Erythroblast (primary cell): ENCODE data around the gene TPSAB1.

Experiments
- DNase-seq, 2 experiments: peaks; one replicate each; lab custom pipeline; 2025; lab: John Stamatoyannopoulos, UW
- GATA1 ChIP-seq: IDR thresholded peaks from 2 replicates; pipeline ENCODE4 v1.6.1; 2011; ENCODE audit warnings: low read depth, mild to moderate bottlenecking, control low read depth, low read length, moderate library complexity
- POLR2A ChIP-seq: IDR thresholded peaks from 2 replicates; pipeline ENCODE4 v1.6.1; 2011; ENCODE audit warnings: mild to moderate bottlenecking, low read length

TPSAB1 gene

DNA sequence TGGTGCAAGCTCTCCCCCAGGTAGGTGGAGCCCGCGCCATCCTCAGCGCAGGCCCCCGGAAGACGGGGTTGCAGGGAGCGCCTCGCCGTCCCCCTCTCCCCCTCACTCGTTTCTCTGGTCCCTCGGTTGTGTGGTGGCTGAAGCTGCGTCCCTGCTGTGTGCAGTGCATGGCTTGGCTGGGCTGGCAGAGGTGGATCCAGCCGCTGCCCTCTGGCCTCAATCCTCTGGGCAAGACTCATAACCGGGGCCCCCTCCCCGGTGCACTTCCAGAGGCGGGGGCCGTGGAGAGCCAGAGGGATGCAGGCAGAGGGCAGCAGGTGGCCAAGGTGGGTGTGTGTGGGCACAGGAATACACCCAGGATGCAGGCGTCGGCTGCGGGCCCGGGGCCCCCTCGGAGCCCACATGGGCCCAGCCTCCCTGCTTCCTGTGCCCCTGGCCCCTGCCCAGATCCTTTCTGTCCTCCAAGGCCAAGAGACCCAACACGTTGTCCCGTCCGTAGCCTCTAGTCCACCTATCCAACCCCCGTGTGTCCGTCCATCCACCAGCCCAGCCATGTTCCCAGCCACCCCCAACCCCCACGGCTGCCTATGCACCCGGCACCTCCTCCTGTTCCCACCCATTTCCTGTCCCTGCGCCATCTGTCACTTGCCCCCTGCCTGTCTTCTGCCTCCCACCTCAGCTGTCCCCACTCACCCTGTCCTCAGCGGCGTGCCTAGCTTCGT, 24.8 kb upstream of the TPSAB1 start:
- TF ChIP-seq POLR2A (peak; percentile 50), GATA1 (no peak)
- DNase-seq = no peak

- TF ChIP-seq POLR2A = peak; percentile 13
- TF ChIP-seq GATA1 = no peak
- DNase-seq = no peak
Measured at GRCh38 chr16:1216296-1216619, 24.2 kb upstream of the TPSAB1 start.

GRCh38 chr16:1216681-1217400, 23.7 kb upstream of the TPSAB1 start:
- DNase-seq = no peak
- TF ChIP-seq POLR2A (peak; percentile 42), GATA1 (no peak)

GRCh38 chr16:1217526-1217925, 23.0 kb upstream of the TPSAB1 start:
- TF ChIP-seq POLR2A = peak; percentile 29
- TF ChIP-seq GATA1 = no peak
- DNase-seq = no peak

GRCh38 chr16:1218061-1218929, 22.2 kb upstream of the TPSAB1 start:
- no peak for DNase-seq
- no peak for TF ChIP-seq GATA1
- TF ChIP-seq POLR2A = peak; percentile 11

DNA sequence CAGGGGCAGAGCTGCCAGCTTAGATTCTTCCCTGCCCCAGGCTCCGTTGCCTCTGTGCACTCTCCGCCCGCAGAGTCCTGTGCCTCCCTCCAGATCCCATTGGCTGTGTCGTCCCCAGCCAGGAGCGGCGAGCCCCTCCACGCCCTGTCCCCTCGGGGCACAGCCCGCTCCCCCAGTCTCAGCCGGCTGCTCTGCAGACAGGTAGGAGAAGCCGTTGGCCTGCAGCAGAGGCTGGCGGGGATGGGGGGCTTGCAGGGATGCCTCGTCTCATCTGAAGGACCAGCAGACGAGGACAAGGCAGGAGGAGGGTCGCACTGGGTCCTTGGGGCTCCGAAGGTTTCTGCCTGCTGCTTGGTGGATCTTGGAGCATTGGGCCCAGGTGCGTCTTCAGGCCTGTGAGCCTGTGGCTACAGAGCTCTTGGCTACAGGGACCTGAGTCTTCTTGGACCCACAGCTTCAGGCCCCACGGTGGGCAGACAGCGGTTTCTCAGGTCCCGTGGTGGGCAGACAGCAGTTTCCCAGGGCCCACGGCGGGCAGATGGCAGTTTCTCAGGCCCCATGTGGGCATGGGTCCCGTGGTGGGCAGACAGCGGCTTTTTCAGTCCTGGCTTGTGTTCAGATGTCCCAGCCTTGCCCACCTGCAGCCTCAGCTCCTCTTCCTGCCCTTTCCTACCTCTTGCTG, 21.4 kb upstream of the TPSAB1 start:
- TF ChIP-seq POLR2A = peak; percentile 11
- TF ChIP-seq GATA1 = no peak

GRCh38 chr16:1220098-1220728, 20.3 kb upstream of the TPSAB1 start:
- no peak for DNase-seq

More for the DNA sequence above, 21.4 kb upstream of the TPSAB1 start:
- DNase-seq = no peak

GRCh38 chr16:1220841-1221627, 19.5 kb upstream of the TPSAB1 start:
- DNase-seq = no peak
- TF ChIP-seq GATA1 (no peak), POLR2A (no peak)

More at GRCh38 chr16:1220098-1220728, 20.3 kb upstream of the TPSAB1 start:
- TF ChIP-seq POLR2A (peak; percentile 15), GATA1 (no peak)

DNA sequence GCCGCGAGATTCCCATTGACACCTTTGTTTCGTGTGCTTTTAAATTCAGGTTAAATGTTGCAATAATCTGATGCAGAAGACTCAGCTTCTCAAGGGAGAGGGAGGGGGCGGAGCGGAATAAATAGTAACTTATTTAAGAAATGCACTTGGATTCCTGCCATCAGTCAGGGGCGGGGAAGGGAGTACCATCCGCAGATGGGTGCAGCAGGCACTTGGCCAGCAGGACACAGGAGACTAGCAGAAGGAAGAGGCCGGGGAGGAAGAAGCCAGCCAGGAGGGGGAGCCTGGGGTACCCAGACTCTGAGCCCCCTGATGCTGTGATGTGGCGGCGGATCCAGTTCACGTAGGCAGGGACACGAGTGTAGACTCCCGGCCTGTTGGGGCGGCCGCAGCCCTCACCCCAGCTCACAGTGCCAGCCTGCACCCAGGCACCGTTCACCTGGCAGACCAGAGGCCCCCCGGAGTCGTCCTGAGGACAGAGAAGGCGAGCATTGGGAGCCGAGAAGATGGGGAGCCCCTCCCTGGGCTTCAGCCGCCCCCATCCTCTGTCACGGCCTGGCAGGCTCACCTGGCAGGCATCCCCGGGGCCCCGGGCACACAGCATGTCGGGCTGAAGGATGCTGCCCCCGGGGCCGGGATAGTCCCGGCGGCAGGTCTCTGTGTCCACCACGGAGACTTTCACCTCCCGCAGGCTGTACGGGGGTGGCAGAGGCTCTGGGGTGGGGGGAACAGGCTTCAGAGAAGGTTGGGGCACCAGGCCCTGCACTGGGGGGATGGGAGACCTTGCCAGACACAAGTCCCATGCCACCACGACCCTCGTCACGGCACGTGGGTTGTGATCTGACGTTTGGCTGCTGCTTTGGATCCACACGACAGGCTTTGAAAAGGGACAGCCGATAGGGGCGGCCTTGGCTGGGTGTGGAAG, 18.6 kb upstream of the TPSAB1 start:
- no peak for DNase-seq
- no peak for TF ChIP-seq GATA1

- no peak for DNase-seq
- TF ChIP-seq POLR2A = no peak
- TF ChIP-seq GATA1 = no peak
Measured at GRCh38 chr16:1222553-1223354, 17.8 kb upstream of the TPSAB1 start.
